K562 (cell line): ENCODE measurements around the gene CIAPIN1. TPM values are rescaled to one million over a fixed set of nuclear protein-coding genes. Genes with fewer than 3 reads are reported as not detected.

Experiments
- CBFA2T3 ChIP-seq: fragments of 450-650 bp; IDR thresholded peaks from 2 replicates; pipeline ENCODE4 v1.6.1; 2017
- CBX5 ChIP-seq: IDR thresholded peaks from 2 replicates; pipeline ENCODE4 v1.6.1; 2014; ENCODE audit warnings: low read depth, borderline replicate concordance
- CBX8 ChIP-seq: fragments of 200-600 bp; sonication (generic); IDR thresholded peaks from 2 replicates; pipeline ENCODE4 v1.6.1; 2012; ENCODE audit warnings: borderline replicate concordance, mixed run types, low read depth, mild to moderate bottlenecking, moderate library complexity, mixed read lengths, low read length, control low read depth, inconsistent platforms; ENCODE audit not compliant: poor library complexity, severe bottlenecking; ENCODE audit errors: extremely low read depth
- HDAC3 ChIP-seq: fragments of 450-650 bp; IDR thresholded peaks from 2 replicates; pipeline ENCODE4 v1.6.1; 2018; ENCODE audit warnings: borderline replicate concordance, mild to moderate bottlenecking, moderate library complexity; ENCODE audit not compliant: partially characterized antibody
- KLF1 ChIP-seq: fragments of 450-650 bp; IDR thresholded peaks from 2 replicates; pipeline ENCODE4 v1.6.1; 2016; ENCODE audit warnings: missing genetic modification characterization, missing compliant biosample characterization
- ZNF444 ChIP-seq: fragments of 250-450 bp; sonication (Bioruptor Pico); IDR thresholded peaks from 2 replicates; pipeline ENCODE4 v1.4.0; 2020; ENCODE audit warnings: mild to moderate bottlenecking, moderate library complexity
- polyA plus RNA-seq, 8 experiments: library from polyadenylated mRNA; depleted of rRNA in 4 of 8; stranded (reverse) in 5 of 8; unstranded in 3 of 8; fragments of >200 nt; fragmentation: Nextera tagmentation in 2 of 8; fragmentation: Illumina TruSeq in 1 of 8; extraction: Ambion mirVana in 2 of 8; extraction: Trizol in 1 of 8; gene quantifications; 2 replicates each; pipeline versions ENCODE4 v1.2.1 to v1.2.3, GENCODE V29; 2011 to 2014; ENCODE audit warnings: inconsistent platforms in 1 of 8, missing spikeins in 1 of 8
- total RNA-seq, 7 experiments: library from RNA; depleted of rRNA in 6 of 7; stranded (reverse); fragments of >200 nt in 6 of 7; fragmentation: Illumina TruSeq in 2 of 7; extraction: Trizol in 2 of 7; gene quantifications; 2 replicates each; pipeline versions ENCODE4 v1.2.1 to v1.2.3, GENCODE V29; 2011 to 2021; ENCODE audit warnings: low replicate concordance in 1 of 7
- TF ChIP-seq, protein P1 (sequence below), 2 experiments: fragments of 200-800 bp in 1 of 2; sonication (Bioruptor generic) in 1 of 2; sonication (generic) in 1 of 2; formaldehyde crosslinking in 1 of 2; IDR thresholded peaks in 1 of 2; conservative IDR thresholded peaks in 1 of 2; 2 replicates each; pipeline versions ENCODE4 v1.5.0 to v1.6.1; 2016 to 2020; ENCODE audit warnings: missing compliant biosample characterization in 1 of 2, missing genetic modification characterization in 1 of 2, missing genetic modification reagents in 1 of 2
- TF ChIP-seq, protein P2 (sequence below): sonication (generic); formaldehyde crosslinking; IDR thresholded peaks from 2 replicates; pipeline ENCODE4 v1.8.1; 2023; ENCODE audit warnings: mild to moderate bottlenecking, missing genetic modification reagents
- TF ChIP-seq, protein P3 (sequence below): sonication (generic); formaldehyde crosslinking; IDR thresholded peaks from 2 replicates; pipeline ENCODE4 v1.8.1; 2023; ENCODE audit warnings: mild to moderate bottlenecking, missing genetic modification reagents
- TF ChIP-seq, protein P4 (sequence below), 3 experiments: fragments of 200-800 bp in 1 of 3; fragments of 250-450 bp in 1 of 3; fragments of 450-650 bp in 1 of 3; sonication (Bioruptor Pico) in 1 of 3; sonication (Bioruptor generic) in 1 of 3; formaldehyde crosslinking in 1 of 3; IDR thresholded peaks; 2 replicates each; pipeline versions ENCODE4 v1.6.1 to v1.8.0; 2016 to 2022; ENCODE audit warnings: mild to moderate bottlenecking in 2 of 3, missing genetic modification characterization in 2 of 3, missing compliant biosample characterization in 1 of 3, moderate library complexity in 1 of 3
- TF ChIP-seq, protein P5 (sequence below): fragments of 250-450 bp; sonication (Bioruptor Pico); IDR thresholded peaks from 2 replicates; pipeline ENCODE4 v1.5.0; 2022; ENCODE audit warnings: mild to moderate bottlenecking

Gene CIAPIN1
- total and polyA plus RNA-seq, 9 of the 15 experiments (the other 6 are each of a cell fraction or from before 2014, with no cell fraction given): 71.8 to 263 (median 95.7) TPM

DNA sequence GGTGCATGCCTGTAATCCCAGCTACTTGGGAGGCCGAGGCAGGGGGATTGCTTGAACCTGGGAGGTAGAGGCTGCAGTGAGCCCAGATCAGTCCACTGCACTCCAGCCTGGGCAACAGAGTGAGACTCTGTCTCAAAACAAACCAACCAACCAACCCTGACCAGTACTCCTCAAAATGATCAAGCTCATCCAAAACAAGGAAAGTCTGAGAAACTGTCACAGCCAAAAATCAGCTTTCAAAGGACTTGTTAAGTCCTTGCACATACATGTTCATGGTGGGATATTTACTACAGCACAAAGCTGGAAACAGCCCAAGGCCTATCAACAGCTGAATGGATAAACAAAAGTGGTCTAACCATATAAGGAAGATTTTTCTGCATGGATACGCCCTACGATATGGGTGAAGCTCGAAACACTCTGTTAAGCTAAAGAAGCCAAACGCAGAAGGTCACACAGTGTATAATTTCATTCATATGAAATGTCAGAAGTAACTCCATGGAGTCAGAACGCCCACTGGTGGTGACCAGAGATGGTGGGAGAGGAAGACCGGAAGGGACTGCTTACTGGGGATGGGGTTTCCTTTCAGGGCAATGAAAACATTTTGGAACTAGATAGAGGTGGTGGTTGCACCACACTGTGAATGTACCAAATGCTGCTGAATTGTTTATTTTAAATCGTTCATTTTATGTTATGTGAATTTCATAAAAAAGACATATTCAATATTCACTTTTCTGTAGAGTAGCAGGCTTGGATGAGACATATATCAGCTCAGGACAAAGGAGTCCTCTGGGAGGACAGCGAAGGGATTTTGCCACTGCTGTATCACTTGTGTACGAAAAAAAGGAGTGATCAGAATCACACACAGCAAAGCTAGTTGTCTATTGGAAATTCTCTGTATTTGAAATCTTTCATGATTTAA is 24.9 kb downstream of the CIAPIN1 start (continued):
- TF ChIP-seq, protein P1, sequence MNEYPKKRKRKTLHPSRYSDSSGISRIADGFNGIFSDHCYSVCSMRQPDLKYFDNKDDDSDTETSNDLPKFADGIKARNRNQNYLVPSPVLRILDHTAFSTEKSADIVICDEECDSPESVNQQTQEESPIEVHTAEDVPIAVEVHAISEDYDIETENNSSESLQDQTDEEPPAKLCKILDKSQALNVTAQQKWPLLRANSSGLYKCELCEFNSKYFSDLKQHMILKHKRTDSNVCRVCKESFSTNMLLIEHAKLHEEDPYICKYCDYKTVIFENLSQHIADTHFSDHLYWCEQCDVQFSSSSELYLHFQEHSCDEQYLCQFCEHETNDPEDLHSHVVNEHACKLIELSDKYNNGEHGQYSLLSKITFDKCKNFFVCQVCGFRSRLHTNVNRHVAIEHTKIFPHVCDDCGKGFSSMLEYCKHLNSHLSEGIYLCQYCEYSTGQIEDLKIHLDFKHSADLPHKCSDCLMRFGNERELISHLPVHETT (CRISPR knock-in tag; conservative IDR thresholded peaks at IDR 0.05 in 1 of 2, IDR thresholded peaks at IDR 0.05 in 1 of 2): no peak
- TF ChIP-seq, protein P2, sequence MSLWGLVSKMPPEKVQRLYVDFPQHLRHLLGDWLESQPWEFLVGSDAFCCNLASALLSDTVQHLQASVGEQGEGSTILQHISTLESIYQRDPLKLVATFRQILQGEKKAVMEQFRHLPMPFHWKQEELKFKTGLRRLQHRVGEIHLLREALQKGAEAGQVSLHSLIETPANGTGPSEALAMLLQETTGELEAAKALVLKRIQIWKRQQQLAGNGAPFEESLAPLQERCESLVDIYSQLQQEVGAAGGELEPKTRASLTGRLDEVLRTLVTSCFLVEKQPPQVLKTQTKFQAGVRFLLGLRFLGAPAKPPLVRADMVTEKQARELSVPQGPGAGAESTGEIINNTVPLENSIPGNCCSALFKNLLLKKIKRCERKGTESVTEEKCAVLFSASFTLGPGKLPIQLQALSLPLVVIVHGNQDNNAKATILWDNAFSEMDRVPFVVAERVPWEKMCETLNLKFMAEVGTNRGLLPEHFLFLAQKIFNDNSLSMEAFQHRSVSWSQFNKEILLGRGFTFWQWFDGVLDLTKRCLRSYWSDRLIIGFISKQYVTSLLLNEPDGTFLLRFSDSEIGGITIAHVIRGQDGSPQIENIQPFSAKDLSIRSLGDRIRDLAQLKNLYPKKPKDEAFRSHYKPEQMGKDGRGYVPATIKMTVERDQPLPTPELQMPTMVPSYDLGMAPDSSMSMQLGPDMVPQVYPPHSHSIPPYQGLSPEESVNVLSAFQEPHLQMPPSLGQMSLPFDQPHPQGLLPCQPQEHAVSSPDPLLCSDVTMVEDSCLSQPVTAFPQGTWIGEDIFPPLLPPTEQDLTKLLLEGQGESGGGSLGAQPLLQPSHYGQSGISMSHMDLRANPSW: no peak
- TF ChIP-seq KLF1 (no peak), ZNF444 (CRISPR knock-in tag) (no peak), CBX5 (no peak), CBX8 (no peak), CBFA2T3 (no peak), HDAC3 (no peak)
- TF ChIP-seq, protein P3, sequence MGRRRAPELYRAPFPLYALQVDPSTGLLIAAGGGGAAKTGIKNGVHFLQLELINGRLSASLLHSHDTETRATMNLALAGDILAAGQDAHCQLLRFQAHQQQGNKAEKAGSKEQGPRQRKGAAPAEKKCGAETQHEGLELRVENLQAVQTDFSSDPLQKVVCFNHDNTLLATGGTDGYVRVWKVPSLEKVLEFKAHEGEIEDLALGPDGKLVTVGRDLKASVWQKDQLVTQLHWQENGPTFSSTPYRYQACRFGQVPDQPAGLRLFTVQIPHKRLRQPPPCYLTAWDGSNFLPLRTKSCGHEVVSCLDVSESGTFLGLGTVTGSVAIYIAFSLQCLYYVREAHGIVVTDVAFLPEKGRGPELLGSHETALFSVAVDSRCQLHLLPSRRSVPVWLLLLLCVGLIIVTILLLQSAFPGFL (CRISPR knock-in tag): no peak
- TF ChIP-seq, protein P4, sequence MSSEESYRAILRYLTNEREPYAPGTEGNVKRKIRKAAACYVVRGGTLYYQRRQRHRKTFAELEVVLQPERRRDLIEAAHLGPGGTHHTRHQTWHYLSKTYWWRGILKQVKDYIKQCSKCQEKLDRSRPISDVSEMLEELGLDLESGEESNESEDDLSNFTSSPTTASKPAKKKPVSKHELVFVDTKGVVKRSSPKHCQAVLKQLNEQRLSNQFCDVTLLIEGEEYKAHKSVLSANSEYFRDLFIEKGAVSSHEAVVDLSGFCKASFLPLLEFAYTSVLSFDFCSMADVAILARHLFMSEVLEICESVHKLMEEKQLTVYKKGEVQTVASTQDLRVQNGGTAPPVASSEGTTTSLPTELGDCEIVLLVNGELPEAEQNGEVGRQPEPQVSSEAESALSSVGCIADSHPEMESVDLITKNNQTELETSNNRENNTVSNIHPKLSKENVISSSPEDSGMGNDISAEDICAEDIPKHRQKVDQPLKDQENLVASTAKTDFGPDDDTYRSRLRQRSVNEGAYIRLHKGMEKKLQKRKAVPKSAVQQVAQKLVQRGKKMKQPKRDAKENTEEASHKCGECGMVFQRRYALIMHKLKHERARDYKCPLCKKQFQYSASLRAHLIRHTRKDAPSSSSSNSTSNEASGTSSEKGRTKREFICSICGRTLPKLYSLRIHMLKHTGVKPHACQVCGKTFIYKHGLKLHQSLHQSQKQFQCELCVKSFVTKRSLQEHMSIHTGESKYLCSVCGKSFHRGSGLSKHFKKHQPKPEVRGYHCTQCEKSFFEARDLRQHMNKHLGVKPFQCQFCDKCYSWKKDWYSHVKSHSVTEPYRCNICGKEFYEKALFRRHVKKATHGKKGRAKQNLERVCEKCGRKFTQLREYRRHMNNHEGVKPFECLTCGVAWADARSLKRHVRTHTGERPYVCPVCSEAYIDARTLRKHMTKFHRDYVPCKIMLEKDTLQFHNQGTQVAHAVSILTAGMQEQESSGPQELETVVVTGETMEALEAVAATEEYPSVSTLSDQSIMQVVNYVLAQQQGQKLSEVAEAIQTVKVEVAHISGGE (CRISPR knock-in tag; IDR thresholded peaks at IDR 0.05): peak in 1 of 3 experiments; percentile 83; a peak in 2 of 6 replicates
- TF ChIP-seq, protein P5, sequence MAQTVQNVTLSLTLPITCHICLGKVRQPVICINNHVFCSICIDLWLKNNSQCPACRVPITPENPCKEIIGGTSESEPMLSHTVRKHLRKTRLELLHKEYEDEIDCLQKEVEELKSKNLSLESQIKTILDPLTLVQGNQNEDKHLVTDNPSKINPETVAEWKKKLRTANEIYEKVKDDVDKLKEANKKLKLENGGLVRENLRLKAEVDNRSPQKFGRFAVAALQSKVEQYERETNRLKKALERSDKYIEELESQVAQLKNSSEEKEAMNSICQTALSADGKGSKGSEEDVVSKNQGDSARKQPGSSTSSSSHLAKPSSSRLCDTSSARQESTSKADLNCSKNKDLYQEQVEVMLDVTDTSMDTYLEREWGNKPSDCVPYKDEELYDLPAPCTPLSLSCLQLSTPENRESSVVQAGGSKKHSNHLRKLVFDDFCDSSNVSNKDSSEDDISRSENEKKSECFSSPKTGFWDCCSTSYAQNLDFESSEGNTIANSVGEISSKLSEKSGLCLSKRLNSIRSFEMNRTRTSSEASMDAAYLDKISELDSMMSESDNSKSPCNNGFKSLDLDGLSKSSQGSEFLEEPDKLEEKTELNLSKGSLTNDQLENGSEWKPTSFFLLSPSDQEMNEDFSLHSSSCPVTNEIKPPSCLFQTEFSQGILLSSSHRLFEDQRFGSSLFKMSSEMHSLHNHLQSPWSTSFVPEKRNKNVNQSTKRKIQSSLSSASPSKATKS (CRISPR knock-in tag): no peak
